Loucy (cell line): ENCODE measurements around the gene ASMTL.

ENCODE experiments used
- CTCF ChIP-seq: fragments of 200-600 bp; sonication (generic); conservative IDR thresholded peaks from 2 replicates; pipeline ENCODE4 v1.5.1; 2014; ENCODE audit warnings: mild to moderate bottlenecking, antibody characterized with exemption, low read length
- EZH2phosphoT487 ChIP-seq: fragments of 200-600 bp; IDR thresholded peaks from 2 replicates; pipeline ENCODE4 v1.6.1; 2018; ENCODE audit warnings: antibody characterized with exemption, mild to moderate bottlenecking, moderate library complexity, borderline replicate concordance

- no peak for TF ChIP-seq CTCF
- no peak for TF ChIP-seq EZH2phosphoT487
Measured at GRCh38 chrX:1449823-1450149, 2.9 kb downstream of the ASMTL start.
